Hepatocyte (in vitro differentiated cells): ENCODE data around the gene PRKAR1B. TPM values are rescaled to one million over a fixed set of nuclear protein-coding genes. Genes with fewer than 3 reads are reported as not detected.

Source experiments
- DNase-seq: peaks from one replicate; pipeline ENCODE4 v3.0.0-alpha.2; 2016; ENCODE audit warnings: low spot score
- H2AFZ ChIP-seq: fragments of 200-600 bp; sonication (generic); 2 replicates; pipeline ENCODE4 v1.6.0; 2016; ENCODE audit warnings: antibody characterized with exemption, mild to moderate bottlenecking
- H3K27ac ChIP-seq: fragments of 200-600 bp; sonication (generic); 2 replicates; pipeline ENCODE4 v1.5.1; 2016; ENCODE audit warnings: mild to moderate bottlenecking
- H3K27me3 ChIP-seq: fragments of 200-600 bp; sonication (generic); 2 replicates; pipeline ENCODE4 v1.6.1; 2016
- H3K36me3 ChIP-seq: fragments of 200-600 bp; sonication (generic); replicated peaks from 2 replicates; pipeline ENCODE4 v1.5.1; 2016; ENCODE audit warnings: low read depth; ENCODE audit not compliant: insufficient read depth
- H3K4me1 ChIP-seq: fragments of 200-600 bp; sonication (generic); 2 replicates; pipeline ENCODE4 v1.5.1; 2016; ENCODE audit warnings: mild to moderate bottlenecking, moderate library complexity; ENCODE audit not compliant: insufficient read depth
- H3K4me2 ChIP-seq: fragments of 200-600 bp; sonication (generic); 2 replicates; pipeline ENCODE4 v1.6.0; 2016
- H3K4me3 ChIP-seq: fragments of 200-600 bp; sonication (generic); 2 replicates; pipeline ENCODE4 v1.5.1; 2016; ENCODE audit warnings: mild to moderate bottlenecking
- H3K79me2 ChIP-seq: fragments of 200-600 bp; sonication (generic); 2 replicates; pipeline ENCODE4 v1.6.0; 2017; ENCODE audit warnings: mild to moderate bottlenecking
- H3K9me2 ChIP-seq: fragments of 200-600 bp; sonication (generic); replicated peaks from 2 replicates; pipeline ENCODE4 v1.6.0; 2017; ENCODE audit warnings: mild to moderate bottlenecking; ENCODE audit not compliant: insufficient read depth
- H3K9me3 ChIP-seq: fragments of 200-600 bp; sonication (generic); 2 replicates; pipeline ENCODE4 v1.5.1; 2016; ENCODE audit warnings: low read depth, mild to moderate bottlenecking
- H4K20me1 ChIP-seq: fragments of 200-600 bp; sonication (generic); 2 replicates; pipeline ENCODE4 v1.6.0; 2016; ENCODE audit warnings: mild to moderate bottlenecking; ENCODE audit not compliant: insufficient read depth, poor library complexity, severe bottlenecking
- CTCF ChIP-seq: fragments of 200-600 bp; sonication (generic); IDR thresholded peaks from 2 replicates; pipeline ENCODE4 v1.5.1; 2016; ENCODE audit warnings: antibody characterized with exemption, mild to moderate bottlenecking; ENCODE audit not compliant: poor library complexity
- EZH2 ChIP-seq: fragments of 200-600 bp; sonication (generic); IDR thresholded peaks from 2 replicates; pipeline ENCODE4 v1.6.1; 2016; ENCODE audit warnings: antibody characterized with exemption, mild to moderate bottlenecking, borderline replicate concordance
- EZH2phosphoT487 ChIP-seq: fragments of 200-600 bp; sonication (generic); IDR thresholded peaks from one replicate; pipeline ENCODE4 v1.6.1; 2018; ENCODE audit warnings: antibody characterized with exemption, mild to moderate bottlenecking, low read depth, moderate library complexity; ENCODE audit not compliant: unreplicated experiment, severe bottlenecking
- WGBS: methylation state at CpG from one replicate; pipeline ENCODE4 v1.1.6; 2016; ENCODE audit warnings: low lambda C conversion rate; ENCODE audit errors: missing lambda C conversion rate; 5-methylcytosine and 5-hydroxymethylcytosine counted together
- polyA plus RNA-seq: library from polyadenylated mRNA; unstranded; fragments of >200 nt; fragmentation: Nextera tagmentation; extraction: Ambion mirVana; gene quantifications from 2 replicates; pipeline ENCODE4 v1.2.1, GENCODE V29; 2016
- total RNA-seq: library from RNA; depleted of rRNA; stranded (reverse); fragments of >200 nt; gene quantifications from 2 replicates; pipeline ENCODE4 v1.2.3, GENCODE V29; 2014

The PRKAR1B gene
- total and polyA plus RNA-seq, 2 experiments from 2014 or later = 16.6 to 28.7 TPM

GRCh38 chr7:690478-691360 lies 36.4 kb downstream of the PRKAR1B start:
- Histone ChIP-seq H3K4me3 (no peak overlapping the region), H3K79me2 (no peaks in the 10 kb centered on the region), H3K4me1 (no peaks in the 10 kb centered on the region), H4K20me1 (no peaks in the 10 kb centered on the region), H3K27me3 (no peaks in the 10 kb centered on the region), H3K4me2 (no peak overlapping the region), H3K27ac (no peak overlapping the region), H3K9me2 (no peaks in the 10 kb centered on the region), H3K36me3 (no peaks in the 10 kb centered on the region), H3K9me3 (peaks cover 13% of the 10 kb centered on the region), H2AFZ (no peak overlapping the region)
- 97% methylated on average over 25 of the region's 27 CpGs for WGBS
- DNase-seq = peak; percentile 1
- TF ChIP-seq CTCF (no peak), EZH2 (no peak), EZH2phosphoT487 (no peak)

- no peak overlapping the region for H3K4me3 ChIP-seq
- no peaks in the 10 kb centered on the region for H3K4me1 ChIP-seq
- no peak overlapping the region for H3K4me2 ChIP-seq
- no peaks in the 10 kb centered on the region for H3K9me2 ChIP-seq
- H2AFZ ChIP-seq = no peak overlapping the region
- H3K36me3 ChIP-seq = no peaks in the 10 kb centered on the region
- peaks cover 17% of the 10 kb centered on the region for H3K9me3 ChIP-seq
- TF ChIP-seq EZH2phosphoT487 (no peak), CTCF (no peak), EZH2 (no peak)
- WGBS = 100% methylated on average over 1 of the region's 1 CpG
- H3K27me3 ChIP-seq = no peaks in the 10 kb centered on the region
- DNase-seq = no peak
- no peak overlapping the region for H3K27ac ChIP-seq
- H4K20me1 ChIP-seq = no peaks in the 10 kb centered on the region
- H3K79me2 ChIP-seq = no peaks in the 10 kb centered on the region
Measured at GRCh38 chr7:685540-685939, 41.5 kb downstream of the PRKAR1B start.

- H3K4me1 ChIP-seq = no peaks in the 10 kb centered on the region
- TF ChIP-seq EZH2 (no peak), EZH2phosphoT487 (no peak), CTCF (no peak)
- H3K36me3 ChIP-seq = no peaks in the 10 kb centered on the region
- no peaks in the 10 kb centered on the region for H3K27me3 ChIP-seq
- H4K20me1 ChIP-seq = no peaks in the 10 kb centered on the region
- no peak overlapping the region for H3K4me3 ChIP-seq
- no peaks in the 10 kb centered on the region for H3K79me2 ChIP-seq
- H3K9me2 ChIP-seq = no peaks in the 10 kb centered on the region
- H3K9me3 ChIP-seq = peaks cover 16% of the 10 kb centered on the region
- DNase-seq = no peak
- no peak overlapping the region for H3K27ac ChIP-seq
- no peak overlapping the region for H3K4me2 ChIP-seq
- 96% methylated on average over 9 of the region's 9 CpGs for WGBS
- no peak overlapping the region for H2AFZ ChIP-seq
Measured at GRCh38 chr7:684416-684815, 42.7 kb downstream of the PRKAR1B start.
